GM18867 (cell line): ENCODE results near the gene DHTKD1.
"Not testable (repeated sequence)": the region's sequence is repeated elsewhere in the genome, so short reads cannot be mapped to it uniquely, and the experiment has no call there.

Source experiments
- ATAC-seq: cut with Tn5 transposase; IDR thresholded peaks from one replicate; pipeline ENCODE4 v1.9.1; 2021; ENCODE audit warnings: mild to moderate bottlenecking, moderate library complexity; ENCODE audit not compliant: unreplicated experiment

The DHTKD1 gene

GRCh38 chr10:12140038-12140437, 71.3 kb downstream of the DHTKD1 start:
- ATAC-seq, result no peak

DNA sequence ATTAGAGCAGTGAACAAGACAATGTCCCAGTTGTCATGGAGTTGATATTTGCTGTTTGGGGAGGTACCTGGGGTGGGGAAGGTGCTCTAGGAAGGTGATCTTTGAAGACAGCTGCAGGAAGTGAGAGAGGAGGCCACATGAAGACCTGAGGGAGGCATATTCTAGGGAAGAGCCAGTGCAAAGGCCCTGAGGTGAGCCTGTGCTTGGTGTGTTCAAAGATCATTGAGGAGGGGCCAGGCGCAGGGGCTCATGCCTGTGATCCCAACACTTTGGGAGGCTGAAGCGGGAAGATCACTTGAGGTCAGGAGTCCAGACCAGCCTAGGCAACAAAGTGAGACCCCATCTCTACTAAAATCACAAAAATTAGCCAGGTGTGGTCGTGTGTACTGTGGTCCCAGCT, 75.8 kb downstream of the DHTKD1 start:
- no peak for ATAC-seq

DNA sequence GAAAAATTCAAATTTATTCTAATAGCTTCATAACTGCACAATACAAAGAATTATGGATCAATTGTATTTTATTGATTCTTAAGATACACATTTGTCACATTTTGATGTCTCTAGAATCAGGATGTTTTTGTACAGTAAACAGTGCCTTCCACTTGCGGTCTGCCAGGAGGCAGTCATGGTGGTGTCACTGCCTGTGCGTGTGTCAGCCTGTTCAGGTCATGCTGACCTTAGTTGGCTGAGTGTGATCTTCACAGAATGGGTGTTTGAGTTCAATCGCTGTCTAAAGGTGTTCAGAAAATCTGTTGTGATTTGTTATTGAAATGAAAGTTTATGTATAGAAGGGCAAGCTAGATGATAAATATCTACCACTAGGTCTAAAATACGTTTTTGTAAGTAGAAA, 81.4 kb downstream of the DHTKD1 start:
- ATAC-seq, result no peak

DNA sequence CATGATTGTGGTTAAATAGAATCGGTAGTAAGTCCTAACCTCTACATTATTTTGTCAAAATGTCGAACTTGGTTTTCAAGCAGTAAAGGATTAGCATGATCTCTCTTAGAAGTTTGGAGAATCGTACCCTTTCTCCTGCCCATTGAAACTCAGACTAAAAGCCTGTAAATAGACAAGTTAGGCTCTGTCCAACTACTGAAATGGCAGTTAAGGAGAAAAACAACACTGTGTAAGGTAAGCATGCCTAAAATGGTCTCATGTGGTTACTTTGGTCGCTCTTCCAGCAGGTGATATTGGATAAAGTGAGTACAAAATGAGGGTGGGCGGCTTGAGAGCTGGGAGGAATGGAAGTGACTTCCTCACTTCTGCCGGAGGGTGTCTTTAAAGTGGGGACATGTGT, 85.8 kb downstream of the DHTKD1 start:
- no peak for ATAC-seq

DNA sequence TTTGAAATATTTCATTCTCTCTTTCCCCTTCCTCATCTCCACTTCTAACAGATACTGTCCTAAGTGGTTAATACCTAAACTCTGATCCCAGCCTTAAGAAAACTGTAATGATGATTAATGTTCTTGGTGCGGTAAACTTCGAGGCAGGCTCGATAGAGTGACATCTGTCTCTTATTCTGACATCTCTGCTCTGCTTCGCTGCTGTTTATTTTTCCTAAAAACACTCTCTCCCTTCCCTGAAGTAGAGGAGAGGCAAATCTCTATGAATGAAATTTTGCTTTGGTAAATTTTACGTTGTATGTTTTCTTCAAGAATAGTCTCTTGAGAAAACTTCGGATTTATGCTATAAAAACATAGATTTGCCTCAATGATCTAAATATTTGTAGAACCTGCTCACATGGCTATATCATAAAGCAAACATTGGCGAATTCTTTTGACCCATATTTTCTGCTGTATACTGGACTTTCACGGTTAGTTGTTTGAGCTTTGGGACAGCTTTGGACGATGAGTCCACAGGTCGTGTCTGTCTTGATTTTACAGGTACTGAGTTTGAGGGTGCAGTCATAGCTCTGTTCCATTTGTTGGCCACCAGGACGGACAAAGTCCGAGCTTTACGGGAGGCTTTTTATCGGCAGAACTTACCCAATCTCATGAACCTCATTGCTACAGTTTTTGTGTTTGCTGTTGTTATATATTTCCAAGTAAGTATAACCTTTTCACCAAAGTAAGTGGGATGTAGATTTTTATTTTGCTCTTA, 87.8 kb downstream of the DHTKD1 start:
- no peak for ATAC-seq

- no peak for ATAC-seq
These were observed 89.4 kb downstream of the DHTKD1 start for GRCh38 chr10:12158111-12158510.

DNA sequence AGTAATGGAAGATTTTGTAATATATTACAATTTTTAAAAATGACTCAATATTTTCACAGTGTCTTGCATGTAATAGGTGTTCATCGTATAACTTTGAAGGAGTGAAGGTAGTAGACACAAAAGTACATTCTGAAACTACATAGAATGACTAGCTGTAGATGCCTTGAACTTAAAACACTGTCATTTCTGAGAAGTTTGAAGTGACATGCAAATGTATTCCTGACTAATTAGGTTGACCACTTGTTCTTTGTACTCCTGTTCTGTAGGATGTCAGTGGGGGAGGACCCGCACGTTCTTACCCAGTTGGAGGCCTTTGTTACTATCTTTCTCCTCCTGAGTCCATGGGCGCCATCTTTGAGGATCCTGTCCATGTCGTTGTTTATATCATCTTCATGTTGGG, 91.9 kb downstream of the DHTKD1 start:
- no peak for ATAC-seq

GRCh38 chr10:12162927-12163326, 94.2 kb downstream of the DHTKD1 start:
- no peak for ATAC-seq

DNA sequence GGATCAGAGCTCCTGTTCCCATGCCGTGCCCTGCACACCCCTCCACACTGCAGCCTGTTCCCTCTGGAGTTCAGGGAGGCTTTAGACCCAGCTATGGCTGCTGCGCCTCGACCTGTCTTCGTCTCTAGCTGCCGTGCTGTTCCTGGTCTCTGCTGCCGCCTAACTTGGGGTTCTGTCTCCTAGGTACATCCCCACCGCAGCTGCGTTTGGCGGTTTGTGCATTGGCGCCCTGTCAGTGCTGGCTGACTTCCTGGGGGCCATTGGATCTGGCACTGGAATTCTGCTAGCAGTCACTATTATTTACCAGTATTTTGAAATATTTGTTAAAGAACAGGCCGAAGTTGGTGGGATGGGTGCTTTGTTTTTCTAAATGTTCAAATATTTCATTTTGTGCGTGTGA, 95.3 kb downstream of the DHTKD1 start:
- no peak for ATAC-seq

DNA sequence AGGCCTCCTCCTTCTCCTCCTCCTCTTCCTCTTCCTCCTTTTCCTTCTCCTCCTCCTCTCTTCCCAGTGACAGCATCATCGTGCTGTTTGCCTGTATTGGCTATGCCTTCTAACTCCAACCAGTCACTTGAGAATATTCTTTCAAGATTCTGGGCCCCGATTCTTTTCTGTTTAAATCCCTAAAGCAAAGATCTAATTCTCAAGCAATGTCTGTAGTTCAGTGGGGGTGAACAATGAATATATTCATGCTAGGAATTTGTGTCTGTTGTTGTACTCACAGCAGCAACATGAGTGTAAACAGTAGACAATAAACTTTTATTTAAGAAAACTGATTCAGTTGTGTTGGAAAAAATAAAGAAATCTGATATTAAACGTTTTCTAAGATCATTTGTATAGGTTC, 96.3 kb downstream of the DHTKD1 start:
- no peak for ATAC-seq

- ATAC-seq, result no peak
These were observed 97.4 kb downstream of the DHTKD1 start for GRCh38 chr10:12165999-12166775.

GRCh38 chr10:12171512-12171911, 102.8 kb downstream of the DHTKD1 start:
- ATAC-seq, result not testable (repeated sequence)
